Stomach (tissue), 4 donors: ENCODE measurements around the gene ANKRD12.

Experiments used
- CTCF ChIP-seq, 7 experiments: fragments of 450-650 bp in 4 of 7; fragments of 200-600 bp in 3 of 7; sonication (generic) in 3 of 7; IDR thresholded peaks; one replicate each; pipeline ENCODE4 v1.5.1; 2016 to 2019; ENCODE audit warnings: antibody characterized with exemption in 7 of 7, control low read depth in 2 of 7, mild to moderate bottlenecking in 1 of 7
- POLR2A ChIP-seq, 4 donors: fragments of 450-650 bp; IDR thresholded peaks; one replicate each; pipeline ENCODE4 v1.6.1; 2016; ENCODE audit warnings: antibody characterized with exemption in 4 of 4, control low read depth in 2 of 4, mild to moderate bottlenecking in 1 of 4, moderate library complexity in 1 of 4
- POLR2AphosphoS5 ChIP-seq, 3 donors: sonication (generic); formaldehyde crosslinking; IDR thresholded peaks; one replicate each; pipeline ENCODE4 v1.6.1; 2016; ENCODE audit warnings: antibody characterized with exemption in 3 of 3

- no peak for TF ChIP-seq CTCF (IDR thresholded peaks at IDR 0.05)
- no peak for TF ChIP-seq POLR2A (IDR thresholded peaks at IDR 0.05)
- TF ChIP-seq POLR2AphosphoS5 (IDR thresholded peaks at IDR 0.05): no peak
These were observed 20.6 kb upstream of the ANKRD12 start for GRCh38 chr18:9115984-9116383.
